Mesothelial cell of epicardium (in vitro differentiated cells): ENCODE data around the gene ATXN7L2. TPM values are rescaled to one million over a fixed set of nuclear protein-coding genes. Genes with fewer than 3 reads are reported as not detected.

Source experiments
- DNase-seq, 2 experiments: peaks; one replicate each; pipeline ENCODE4 v3.0.0; 2021; ENCODE audit warnings: low spot score in 2 of 2; ENCODE audit not compliant: unreplicated experiment in 2 of 2
- H3K27ac Mint-ChIP-seq: 2 replicates; pipeline ENCODE4 v1.8.0; 2021; ENCODE audit warnings: mixed read lengths
- H3K27me3 Mint-ChIP-seq: 2 replicates; pipeline ENCODE4 v1.8.0; 2021; ENCODE audit warnings: low read depth, mixed read lengths
- H3K36me3 Mint-ChIP-seq: 2 replicates; pipeline ENCODE4 v1.8.0; 2021; ENCODE audit warnings: mixed read lengths
- H3K4me1 Mint-ChIP-seq: 2 replicates; pipeline ENCODE4 v1.8.0; 2021; ENCODE audit warnings: mixed read lengths
- H3K4me3 Mint-ChIP-seq: 2 replicates; pipeline ENCODE4 v1.8.0; 2021; ENCODE audit warnings: mild to moderate bottlenecking, moderate library complexity, mixed read lengths
- H3K9me3 Mint-ChIP-seq: 2 replicates; pipeline ENCODE4 v1.8.0; 2021; ENCODE audit warnings: mixed read lengths
- total RNA-seq: library from RNA; stranded (reverse); gene quantifications from 3 replicates; pipeline ENCODE4 v1.2.1, GENCODE V29; 2021
- TF ChIP-seq, protein P1 (sequence below): fragments of 200-600 bp; sonication (generic); IDR thresholded peaks from one replicate; pipeline ENCODE4 v1.5.0; 2021; ENCODE audit warnings: antibody characterized with exemption; ENCODE audit not compliant: unreplicated experiment

Gene ATXN7L2
- total RNA-seq, 1 donor from 2014 or later, result 13.8 TPM

DNA sequence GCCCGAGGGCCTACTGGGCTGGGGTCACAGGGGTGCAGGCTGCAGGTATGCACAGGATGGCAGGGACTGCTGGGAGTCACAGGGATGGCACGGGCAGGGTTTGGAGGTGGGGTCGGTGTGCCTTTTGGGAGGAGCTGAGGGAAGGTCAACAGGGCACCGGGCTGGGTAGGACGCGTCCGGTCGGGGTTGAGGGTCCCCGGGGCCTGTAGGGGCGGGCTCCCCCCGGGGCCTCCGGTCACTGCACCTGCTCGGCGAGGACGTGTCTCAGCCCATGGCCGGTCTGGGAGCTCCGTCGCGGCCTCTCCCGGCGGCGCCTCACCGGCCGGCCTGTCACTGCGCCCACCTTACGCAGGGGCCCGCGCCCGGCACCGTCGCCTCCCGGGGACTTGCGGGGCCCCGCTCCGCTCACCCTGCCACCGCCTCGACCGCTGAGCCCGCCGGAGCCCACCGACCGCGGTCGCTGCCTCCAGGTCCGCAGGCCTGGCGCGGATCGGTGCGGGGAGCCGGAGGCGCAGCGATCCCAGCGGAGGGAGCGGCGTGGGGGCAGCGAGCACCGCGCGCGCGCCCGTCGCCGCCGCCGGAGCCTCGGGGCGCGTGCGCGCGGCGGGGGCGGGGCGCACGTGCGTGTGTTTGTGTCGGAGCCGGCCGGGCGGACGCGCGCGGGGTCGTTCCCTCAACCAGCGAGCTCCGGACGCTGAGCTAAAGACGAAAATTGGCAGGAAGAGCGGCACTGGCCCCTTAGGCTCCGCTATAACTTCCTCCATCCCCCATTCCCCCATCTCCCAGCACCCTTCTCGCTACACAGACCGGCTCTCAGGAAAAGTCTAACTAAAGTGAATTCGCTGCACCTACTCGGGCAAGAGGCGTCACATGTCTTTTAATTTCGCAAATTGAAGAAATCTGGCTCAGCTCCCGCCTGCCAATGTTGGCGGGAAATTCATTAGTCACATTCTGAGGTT lies 25.8 kb downstream of the ATXN7L2 start, which contains the start of gene AMIGO1:
Gene AMIGO1, minus strand, starts transcription at position 552 of the 959 bp plus-strand sequence. CDS start 815 bp downstream, outside the sequence.
- TF ChIP-seq, protein P1, sequence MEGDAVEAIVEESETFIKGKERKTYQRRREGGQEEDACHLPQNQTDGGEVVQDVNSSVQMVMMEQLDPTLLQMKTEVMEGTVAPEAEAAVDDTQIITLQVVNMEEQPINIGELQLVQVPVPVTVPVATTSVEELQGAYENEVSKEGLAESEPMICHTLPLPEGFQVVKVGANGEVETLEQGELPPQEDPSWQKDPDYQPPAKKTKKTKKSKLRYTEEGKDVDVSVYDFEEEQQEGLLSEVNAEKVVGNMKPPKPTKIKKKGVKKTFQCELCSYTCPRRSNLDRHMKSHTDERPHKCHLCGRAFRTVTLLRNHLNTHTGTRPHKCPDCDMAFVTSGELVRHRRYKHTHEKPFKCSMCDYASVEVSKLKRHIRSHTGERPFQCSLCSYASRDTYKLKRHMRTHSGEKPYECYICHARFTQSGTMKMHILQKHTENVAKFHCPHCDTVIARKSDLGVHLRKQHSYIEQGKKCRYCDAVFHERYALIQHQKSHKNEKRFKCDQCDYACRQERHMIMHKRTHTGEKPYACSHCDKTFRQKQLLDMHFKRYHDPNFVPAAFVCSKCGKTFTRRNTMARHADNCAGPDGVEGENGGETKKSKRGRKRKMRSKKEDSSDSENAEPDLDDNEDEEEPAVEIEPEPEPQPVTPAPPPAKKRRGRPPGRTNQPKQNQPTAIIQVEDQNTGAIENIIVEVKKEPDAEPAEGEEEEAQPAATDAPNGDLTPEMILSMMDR, result no peak
- H3K36me3 Mint-ChIP-seq, result no peaks in the 10 kb centered on the region
- peak; percentile 61 to 77 for DNase-seq
- peak within 1 kb of the TSS; percentile 64 for H3K27ac Mint-ChIP-seq
- H3K27me3 Mint-ChIP-seq, result peaks cover 33% of the 10 kb centered on the region
- H3K4me1 Mint-ChIP-seq, result peaks cover 15% of the 10 kb centered on the region
- H3K4me3 Mint-ChIP-seq, result peak within 1 kb of the TSS; percentile 77
- H3K9me3 Mint-ChIP-seq, result no peaks in the 10 kb centered on the region

DNA sequence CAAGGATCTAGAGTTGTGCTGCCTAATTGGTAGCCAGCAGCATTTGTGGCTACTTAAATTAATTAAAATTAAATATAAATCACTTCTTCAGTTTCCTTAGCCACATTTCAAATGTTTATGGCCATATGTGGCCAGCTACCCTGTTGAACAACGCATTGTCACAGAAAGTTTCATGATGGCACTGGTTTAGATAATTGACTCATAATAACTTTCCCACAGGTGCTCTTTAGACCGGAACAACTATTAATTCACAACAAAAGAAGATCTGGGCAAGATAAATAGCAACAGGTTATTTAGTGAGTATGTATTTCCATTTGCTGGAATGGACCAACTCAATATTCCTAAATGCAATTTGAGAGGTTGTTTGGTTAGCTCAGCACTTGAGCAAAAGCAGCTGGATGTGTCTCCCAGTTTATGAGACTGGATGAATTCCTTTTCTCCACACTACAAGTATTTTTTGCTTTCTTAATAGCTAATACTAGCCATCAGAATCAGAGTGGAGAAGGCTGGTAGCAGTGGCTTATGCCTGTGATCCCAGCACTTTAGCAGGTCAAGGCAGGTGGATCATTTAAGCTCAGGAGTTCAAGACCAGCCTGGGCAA lies 29.5 kb downstream of the ATXN7L2 start:
- Mint-ChIP-seq H3K27me3 (peaks cover 36% of the 10 kb centered on the region), H3K4me1 (peaks cover 20% of the 10 kb centered on the region), H3K36me3 (no peaks in the 10 kb centered on the region), H3K4me3 (no peak overlapping the region), H3K27ac (no peak overlapping the region), H3K9me3 (no peaks in the 10 kb centered on the region)
- DNase-seq, result no peak
- TF ChIP-seq, protein P1, result no peak

DNA sequence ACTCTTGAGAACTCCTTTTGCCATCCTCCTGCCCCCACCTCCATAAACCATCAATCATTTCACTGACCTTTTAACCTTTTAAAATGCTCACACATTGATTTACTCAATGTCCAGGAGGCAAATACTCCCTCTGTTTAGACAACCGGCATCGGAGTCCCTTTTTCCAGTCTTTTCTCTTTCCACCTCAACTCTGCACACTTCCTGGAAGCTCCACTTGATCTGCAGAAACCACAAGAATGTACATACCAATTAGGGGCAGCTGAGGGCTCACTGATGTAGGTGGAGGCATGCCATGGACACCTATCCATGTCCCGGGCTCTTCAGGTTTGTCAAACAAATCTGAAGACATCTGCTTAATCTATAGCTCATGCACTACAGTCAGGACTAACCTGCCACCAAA lies 31.1 kb downstream of the ATXN7L2 start:
- H3K9me3 Mint-ChIP-seq, result no peaks in the 10 kb centered on the region

GRCh38 chr1:109516872-109517271 lies 33.2 kb downstream of the ATXN7L2 start:
- no peaks in the 10 kb centered on the region for H3K36me3 Mint-ChIP-seq
- DNase-seq, result no peak
- TF ChIP-seq, protein P1, result no peak
- H3K27ac Mint-ChIP-seq, result no peak overlapping the region
- H3K27me3 Mint-ChIP-seq, result peaks cover 33% of the 10 kb centered on the region
- peaks cover 5% of the 10 kb centered on the region for H3K4me1 Mint-ChIP-seq
- no peaks in the 10 kb centered on the region for H3K9me3 Mint-ChIP-seq
- no peak overlapping the region for H3K4me3 Mint-ChIP-seq

More for the DNA sequence above, 31.1 kb downstream of the ATXN7L2 start:
- H3K27me3 Mint-ChIP-seq, result peaks cover 30% of the 10 kb centered on the region
- no peak for DNase-seq
- TF ChIP-seq, protein P1, result no peak
- no peak overlapping the region for H3K27ac Mint-ChIP-seq
- H3K4me3 Mint-ChIP-seq, result no peak overlapping the region
- H3K36me3 Mint-ChIP-seq, result no peaks in the 10 kb centered on the region
- H3K4me1 Mint-ChIP-seq, result peaks cover 12% of the 10 kb centered on the region

DNA sequence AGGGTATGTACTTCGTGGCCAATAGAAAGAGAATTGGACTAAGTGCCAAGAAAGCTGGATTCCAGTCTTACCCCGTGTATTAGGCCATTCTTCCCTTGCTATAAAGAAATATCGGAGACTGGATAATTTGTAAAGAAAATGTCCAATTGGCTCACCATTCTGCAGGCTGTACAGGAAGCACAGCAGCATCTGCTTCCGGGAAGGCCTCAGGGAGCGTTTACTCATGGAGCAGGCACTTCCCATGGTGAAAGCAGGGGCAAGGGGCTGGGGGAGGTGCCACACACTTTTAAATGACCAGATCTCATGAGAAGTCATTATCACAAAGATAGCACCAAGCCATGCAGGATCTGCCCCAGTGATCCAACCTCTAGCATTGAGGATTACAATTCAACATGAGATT lies 33.6 kb downstream of the ATXN7L2 start:
- no peak overlapping the region for H3K27ac Mint-ChIP-seq
- no peaks in the 10 kb centered on the region for H3K36me3 Mint-ChIP-seq
- peaks cover 33% of the 10 kb centered on the region for H3K27me3 Mint-ChIP-seq

More for the DNA sequence above, 33.6 kb downstream of the ATXN7L2 start:
- H3K4me3 Mint-ChIP-seq, result no peak overlapping the region
- H3K4me1 Mint-ChIP-seq, result peaks cover 5% of the 10 kb centered on the region
- no peak for DNase-seq
- no peaks in the 10 kb centered on the region for H3K9me3 Mint-ChIP-seq
- TF ChIP-seq, protein P1, result no peak
